Spleen (tissue), 7 donors: ENCODE measurements around the gene CNTNAP5.

Experiments used
- CTCF ChIP-seq, 11 experiments: fragments of 200-600 bp in 7 of 11; fragments of 450-650 bp in 4 of 11; sonication (generic) in 4 of 11; IDR thresholded peaks in 8 of 11; conservative IDR thresholded peaks in 3 of 11; 1 replicate in 7 of 11; 2 replicates in 4 of 11; pipeline versions ENCODE4 v1.4.0 to v1.8.0; 2016 to 2021; ENCODE audit warnings: antibody characterized with exemption in 11 of 11, inconsistent platforms in 4 of 11, mild to moderate bottlenecking in 1 of 11
- POLR2A ChIP-seq, 3 donors: fragments of 450-650 bp; IDR thresholded peaks; one replicate each; pipeline ENCODE4 v1.5.1; 2017; ENCODE audit warnings: antibody characterized with exemption in 3 of 3, mild to moderate bottlenecking in 1 of 3
- POLR2AphosphoS5 ChIP-seq, 3 donors: sonication (generic); formaldehyde crosslinking; IDR thresholded peaks; one replicate each; pipeline ENCODE4 v1.5.1; 2017; ENCODE audit warnings: antibody characterized with exemption in 3 of 3
- donor health status: DM: no; HTN: no; CAD: no; lungs with moderate emphysema.
- donor health status: DM: no; HTN: no; CAD: no.
- donor health status: DM: no; HTN: no; CAD: no.

- no peak for TF ChIP-seq CTCF (IDR thresholded peaks at IDR 0.05 in 8 of 11, conservative IDR thresholded peaks at IDR 0.05 in 3 of 11)
- no peak for TF ChIP-seq POLR2AphosphoS5 (IDR thresholded peaks at IDR 0.05)
- TF ChIP-seq POLR2A (IDR thresholded peaks at IDR 0.05): no peak
These were observed 895.4 kb downstream of the CNTNAP5 start for GRCh38 chr2:124920448-124920847.
